HepG2 (cell line): ENCODE data around the gene CHMP6. TPM values are rescaled to one million over a fixed set of nuclear protein-coding genes. Genes with fewer than 3 reads are reported as not detected.

Experiments used
- ETS1 ChIP-seq: sonication (generic); formaldehyde crosslinking; IDR thresholded peaks from 2 replicates; pipeline ENCODE4 v1.4.0; 2020; ENCODE audit warnings: missing genetic modification reagents
- FOXC1 ChIP-seq: sonication (generic); formaldehyde crosslinking; IDR thresholded peaks from 2 replicates; pipeline ENCODE4 v1.8.0; 2022; ENCODE audit warnings: mild to moderate bottlenecking, missing genetic modification reagents, borderline replicate concordance
- GATAD1 ChIP-seq: IDR thresholded peaks from 2 replicates; pipeline ENCODE4 v1.6.1; 2016; ENCODE audit warnings: missing genetic modification reagents, missing compliant biosample characterization
- HCFC1 ChIP-seq: fragments of 150-350 bp; IDR thresholded peaks from 2 replicates; pipeline ENCODE4 v1.6.1; 2014; ENCODE audit warnings: low read depth, low read length
- MAZ ChIP-seq, 2 experiments: sonication (generic) in 1 of 2; formaldehyde crosslinking in 1 of 2; IDR thresholded peaks; 2 replicates each; pipeline versions ENCODE4 v1.5.0 to v1.6.1; 2012 to 2020; ENCODE audit warnings: low read depth in 2 of 2, mild to moderate bottlenecking in 2 of 2, borderline replicate concordance in 1 of 2, improper control_type of control experiment in 1 of 2, low read length in 1 of 2, missing genetic modification reagents in 1 of 2, moderate library complexity in 1 of 2
- NFYB ChIP-seq: sonication (generic); formaldehyde crosslinking; IDR thresholded peaks from 2 replicates; pipeline ENCODE4 v1.4.0; 2020; ENCODE audit warnings: missing genetic modification reagents
- PRDM4 ChIP-seq: sonication (generic); formaldehyde crosslinking; IDR thresholded peaks from 2 replicates; pipeline ENCODE4 v1.9.0; 2021; ENCODE audit warnings: missing genetic modification reagents, borderline replicate concordance
- SNAPC5 ChIP-seq: sonication (generic); formaldehyde crosslinking; IDR thresholded peaks from 2 replicates; pipeline ENCODE4 v1.8.1; 2023; ENCODE audit warnings: mild to moderate bottlenecking, missing genetic modification reagents, borderline replicate concordance
- SRF ChIP-seq: IDR thresholded peaks from 2 replicates; pipeline ENCODE4 v1.6.1; 2011; ENCODE audit warnings: mild to moderate bottlenecking, low read depth, low read length, moderate library complexity
- ZBTB46 ChIP-seq: sonication (generic); formaldehyde crosslinking; IDR thresholded peaks from 2 replicates; pipeline ENCODE4 v1.4.0; 2020; ENCODE audit warnings: mild to moderate bottlenecking, missing genetic modification reagents, borderline replicate concordance
- ZNF275 ChIP-seq: sonication (generic); formaldehyde crosslinking; IDR thresholded peaks from 2 replicates; pipeline ENCODE4 v1.8.0; 2022; ENCODE audit warnings: missing genetic modification reagents, mild to moderate bottlenecking, inconsistent platforms, borderline replicate concordance
- ZNF564 ChIP-seq: sonication (generic); formaldehyde crosslinking; IDR thresholded peaks from 2 replicates; pipeline ENCODE4 v1.8.1; 2023; ENCODE audit warnings: mild to moderate bottlenecking, missing genetic modification reagents
- ZNF7 ChIP-seq: IDR thresholded peaks from 2 replicates; pipeline ENCODE4 v1.6.1; 2016; ENCODE audit warnings: missing biosample characterization, missing genetic modification reagents
- polyA plus RNA-seq, 8 experiments: library from polyadenylated mRNA; depleted of rRNA in 3 of 8; stranded (reverse) in 7 of 8; unstranded in 1 of 8; fragments of >200 nt; fragmentation: Illumina TruSeq in 4 of 8; extraction: Trizol in 4 of 8; gene quantifications; 2 replicates each; pipeline versions ENCODE4 v1.2.1 to v1.2.3, GENCODE V29; 2011 to 2016; ENCODE audit warnings: low read depth in 4 of 8, missing spikeins in 1 of 8, mixed read lengths in 1 of 8; ENCODE audit not compliant: insufficient read depth in 1 of 8
- total RNA-seq, 5 experiments: library from RNA; depleted of rRNA; stranded (reverse); fragments of >200 nt; fragmentation: Illumina TruSeq; extraction: Trizol; gene quantifications; 2 replicates each; pipeline ENCODE4 v1.2.3, GENCODE V29; 2016; ENCODE audit warnings: low read depth in 1 of 5
- TF ChIP-seq, protein P1 (sequence below): sonication (generic); formaldehyde crosslinking; conservative IDR thresholded peaks from 2 replicates; pipeline ENCODE4 v1.4.0; 2020; ENCODE audit warnings: missing genetic modification reagents
- TF ChIP-seq, protein P2 (sequence below): sonication (generic); formaldehyde crosslinking; IDR thresholded peaks from 2 replicates; pipeline ENCODE4 v1.4.0; 2020; ENCODE audit warnings: missing genetic modification reagents, mild to moderate bottlenecking, borderline replicate concordance

The CHMP6 gene
- total and polyA plus RNA-seq, 2 of the 13 experiments (the other 11 are each of a cell fraction or from before 2014, with no cell fraction given): 11.1 to 24.2 TPM

- TF ChIP-seq ETS1 (CRISPR knock-in tag) (no peak), ZNF564 (no peak), ZNF275 (CRISPR knock-in tag) (peak; percentile 10; the same call in 1 of the 2 replicates), HCFC1 (peak; percentile 72), SNAPC5 (CRISPR knock-in tag) (no peak), FOXC1 (no peak), PRDM4 (CRISPR knock-in tag) (no peak), GATAD1 (CRISPR knock-in tag) (peak; percentile 89), MAZ (IDR thresholded peaks at IDR 0.05; ENCODE audit: borderline replicate concordance, low read depth, low read length) (peak; percentile 53; the same call in 1 of the 2 replicates), MAZ (CRISPR knock-in tag; IDR thresholded peaks at IDR 0.05; ENCODE audit: low read depth) (no peak), SRF (no peak), ZBTB46 (CRISPR knock-in tag) (no peak), ZNF7 (CRISPR knock-in tag) (no peak), NFYB (CRISPR knock-in tag) (no peak)
- TF ChIP-seq, protein P1, sequence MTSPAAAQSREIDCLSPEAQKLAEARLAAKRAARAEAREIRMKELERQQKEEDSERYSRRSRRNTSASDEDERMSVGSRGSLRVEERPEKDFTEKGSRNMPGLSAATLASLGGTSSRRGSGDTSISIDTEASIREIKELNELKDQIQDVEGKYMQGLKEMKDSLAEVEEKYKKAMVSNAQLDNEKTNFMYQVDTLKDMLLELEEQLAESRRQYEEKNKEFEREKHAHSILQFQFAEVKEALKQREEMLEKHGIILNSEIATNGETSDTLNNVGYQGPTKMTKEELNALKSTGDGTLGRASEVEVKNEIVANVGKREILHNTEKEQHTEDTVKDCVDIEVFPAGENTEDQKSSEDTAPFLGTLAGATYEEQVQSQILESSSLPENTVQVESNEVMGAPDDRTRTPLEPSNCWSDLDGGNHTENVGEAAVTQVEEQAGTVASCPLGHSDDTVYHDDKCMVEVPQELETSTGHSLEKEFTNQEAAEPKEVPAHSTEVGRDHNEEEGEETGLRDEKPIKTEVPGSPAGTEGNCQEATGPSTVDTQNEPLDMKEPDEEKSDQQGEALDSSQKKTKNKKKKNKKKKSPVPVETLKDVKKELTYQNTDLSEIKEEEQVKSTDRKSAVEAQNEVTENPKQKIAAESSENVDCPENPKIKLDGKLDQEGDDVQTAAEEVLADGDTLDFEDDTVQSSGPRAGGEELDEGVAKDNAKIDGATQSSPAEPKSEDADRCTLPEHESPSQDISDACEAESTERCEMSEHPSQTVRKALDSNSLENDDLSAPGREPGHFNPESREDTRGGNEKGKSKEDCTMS (CRISPR knock-in tag): no peak
- TF ChIP-seq, protein P2, sequence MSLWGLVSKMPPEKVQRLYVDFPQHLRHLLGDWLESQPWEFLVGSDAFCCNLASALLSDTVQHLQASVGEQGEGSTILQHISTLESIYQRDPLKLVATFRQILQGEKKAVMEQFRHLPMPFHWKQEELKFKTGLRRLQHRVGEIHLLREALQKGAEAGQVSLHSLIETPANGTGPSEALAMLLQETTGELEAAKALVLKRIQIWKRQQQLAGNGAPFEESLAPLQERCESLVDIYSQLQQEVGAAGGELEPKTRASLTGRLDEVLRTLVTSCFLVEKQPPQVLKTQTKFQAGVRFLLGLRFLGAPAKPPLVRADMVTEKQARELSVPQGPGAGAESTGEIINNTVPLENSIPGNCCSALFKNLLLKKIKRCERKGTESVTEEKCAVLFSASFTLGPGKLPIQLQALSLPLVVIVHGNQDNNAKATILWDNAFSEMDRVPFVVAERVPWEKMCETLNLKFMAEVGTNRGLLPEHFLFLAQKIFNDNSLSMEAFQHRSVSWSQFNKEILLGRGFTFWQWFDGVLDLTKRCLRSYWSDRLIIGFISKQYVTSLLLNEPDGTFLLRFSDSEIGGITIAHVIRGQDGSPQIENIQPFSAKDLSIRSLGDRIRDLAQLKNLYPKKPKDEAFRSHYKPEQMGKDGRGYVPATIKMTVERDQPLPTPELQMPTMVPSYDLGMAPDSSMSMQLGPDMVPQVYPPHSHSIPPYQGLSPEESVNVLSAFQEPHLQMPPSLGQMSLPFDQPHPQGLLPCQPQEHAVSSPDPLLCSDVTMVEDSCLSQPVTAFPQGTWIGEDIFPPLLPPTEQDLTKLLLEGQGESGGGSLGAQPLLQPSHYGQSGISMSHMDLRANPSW: no peak
Observed at GRCh38 chr17:80991645-80992076, at the start of gene CHMP6 (continued).
